Aorta (tissue), 5 donors: ENCODE data around the gene VPS13C. TPM values are rescaled to one million over a fixed set of nuclear protein-coding genes. Genes with fewer than 3 reads are reported as not detected.

Experiments
- ATAC-seq: fragments of 200-7000 bp; cut with Tn5 transposase; one replicate; pipeline ENCODE4 v1.9.1; 2022; ENCODE audit warnings: moderate library complexity; ENCODE audit not compliant: low FRiP score
- DNase-seq, 2 donors: peaks; one replicate each; pipeline ENCODE4 v3.0.0-alpha.2; 2020
- H3K27ac ChIP-seq, 2 donors: one replicate each; pipeline ENCODE4 v1.5.1; 2013; ENCODE audit warnings: low read length in 2 of 2, mild to moderate bottlenecking in 2 of 2, moderate library complexity in 2 of 2, control low read depth in 1 of 2, inconsistent platforms in 1 of 2, low read depth in 1 of 2
- H3K27me3 ChIP-seq, 2 donors: one replicate each; pipeline ENCODE4 v1.6.1; 2013; ENCODE audit warnings: control low read depth in 1 of 2, low read length in 1 of 2, mild to moderate bottlenecking in 1 of 2, moderate library complexity in 1 of 2; ENCODE audit not compliant: insufficient read depth in 2 of 2, control insufficient read depth in 1 of 2
- H3K36me3 ChIP-seq, 2 donors: one replicate each; pipeline ENCODE4 v1.6.1; 2013; ENCODE audit warnings: control low read depth in 1 of 2, low read length in 1 of 2, mild to moderate bottlenecking in 1 of 2; ENCODE audit not compliant: insufficient read depth in 2 of 2, control insufficient read depth in 1 of 2
- H3K4me1 ChIP-seq, 2 donors: one replicate each; pipeline ENCODE4 v1.6.1; 2013; ENCODE audit warnings: low read length in 2 of 2, control low read depth in 1 of 2, mild to moderate bottlenecking in 1 of 2, moderate library complexity in 1 of 2; ENCODE audit not compliant: insufficient read depth in 2 of 2, control insufficient read depth in 1 of 2
- H3K4me3 ChIP-seq, 2 donors: one replicate each; pipeline ENCODE4 v1.5.1; 2013; ENCODE audit warnings: low read length in 2 of 2, control low read depth in 1 of 2, mild to moderate bottlenecking in 1 of 2
- H3K9me3 ChIP-seq: one replicate; pipeline ENCODE4 v1.6.1; 2013; ENCODE audit warnings: mild to moderate bottlenecking, low read length; ENCODE audit not compliant: control insufficient read depth
- WGBS, 2 donors: extraction: QIAGEN DNeasy Blood & Tissue Kit; methylation state at CpG; one replicate each; pipeline ENCODE4 v1.1.7; 2013; 5-methylcytosine and 5-hydroxymethylcytosine counted together
- intact Hi-C, 2 donors: fragments of 100-400 bp; cut with DNase I; formaldehyde crosslinking; loops; one replicate each; pipeline versions ENCODE4 v1.14.2 to v1.15.0; 2022
- polyA plus RNA-seq, 2 donors: library from polyadenylated mRNA; stranded (reverse); fragments of 200-250 nt; gene quantifications; one replicate each; pipeline ENCODE4 v1.2.3, GENCODE V29; 2013
- total RNA-seq, 2 donors: library from RNA; stranded (reverse); fragmentation: NEBNext Ultra II Directional; extraction: Animal tissue kit (Norgen Biotek cat#: 25700); gene quantifications; one replicate each; pipeline ENCODE4 v1.2.1, GENCODE V29; 2021
- donor health status: healthy with polysubstance abuse.
- donor health status: Bipolar disorder and iron deficiency.
- donor health status: DM: no; HTN: no; CAD: no.
- donor health status: DM: no; HTN: no; CAD: no.
- donor health status: DM: yes; HTN: yes; CAD: no.

The VPS13C gene
- total and polyA plus RNA-seq, 4 donors = 3.1 to 123 (median 60.6) TPM

GRCh38 chr15:61856295-61856694 lies 204.0 kb downstream of the VPS13C start:
- Histone ChIP-seq H3K9me3 (no peaks in the 10 kb centered on the region), H3K4me3 (no peak overlapping the region), H3K27ac (no peak overlapping the region), H3K27me3 (no peaks in the 10 kb centered on the region), H3K36me3 (peaks cover 0 to 2% of the 10 kb centered on the region in 2 donors), H3K4me1 (no peaks in the 10 kb centered on the region)
- 79 to 88% methylated on average over 1 of the region's 1 CpG for WGBS, 2 donors
- intact Hi-C loops = no loop called here
- no peak for ATAC-seq
- no peak for DNase-seq

GRCh38 chr15:61853195-61853594 lies 207.1 kb downstream of the VPS13C start:
- H3K4me1 ChIP-seq = no peaks in the 10 kb centered on the region
- H3K27me3 ChIP-seq = no peaks in the 10 kb centered on the region
- no peak for ATAC-seq
- no peak overlapping the region for H3K27ac ChIP-seq
- DNase-seq = no peak
- no peak overlapping the region for H3K4me3 ChIP-seq
- H3K36me3 ChIP-seq = peaks cover 0 to 2% of the 10 kb centered on the region in 2 donors
- intact Hi-C loops = no loop called here
- no peaks in the 10 kb centered on the region for H3K9me3 ChIP-seq
- 86 to 94% methylated on average over 1 of the region's 1 CpG for WGBS, 2 donors

GRCh38 chr15:61851955-61852354 lies 208.3 kb downstream of the VPS13C start:
- H3K27ac ChIP-seq = no peak overlapping the region
- DNase-seq (no peak), ATAC-seq (no peak)
- H3K4me1 ChIP-seq = no peaks in the 10 kb centered on the region
- H3K27me3 ChIP-seq = no peaks in the 10 kb centered on the region
- intact Hi-C loops = no loop called here
- 87 to 91% methylated on average over 4 of the region's 4 CpGs for WGBS, 2 donors
- H3K36me3 ChIP-seq = no peaks in the 10 kb centered on the region
- no peaks in the 10 kb centered on the region for H3K9me3 ChIP-seq
- H3K4me3 ChIP-seq = no peak overlapping the region

- no peak overlapping the region for H3K4me3 ChIP-seq
- intact Hi-C loops = no loop called here
- WGBS, 2 donors = 98 to 100% methylated on average over 1 of the region's 1 CpG
- no peaks in the 10 kb centered on the region for H3K4me1 ChIP-seq
- H3K9me3 ChIP-seq = no peaks in the 10 kb centered on the region
- DNase-seq (no peak), ATAC-seq (no peak)
- no peak overlapping the region for H3K27ac ChIP-seq
- H3K27me3 ChIP-seq = no peaks in the 10 kb centered on the region
- H3K36me3 ChIP-seq = no peaks in the 10 kb centered on the region
These were observed 210.8 kb downstream of the VPS13C start for GRCh38 chr15:61849447-61849846.

GRCh38 chr15:61841466-61841865 lies 218.8 kb downstream of the VPS13C start:
- Histone ChIP-seq H3K27me3 (no peaks in the 10 kb centered on the region), H3K9me3 (peaks cover 2% of the 10 kb centered on the region), H3K36me3 (no peaks in the 10 kb centered on the region), H3K4me3 (no peak overlapping the region), H3K27ac (no peak overlapping the region), H3K4me1 (no peaks in the 10 kb centered on the region)
- WGBS, 2 donors = 89 to 90% methylated on average over 9 of the region's 9 CpGs
- intact Hi-C loops = no loop called here
- DNase-seq = no peak
- no peak for ATAC-seq

GRCh38 chr15:61840090-61840489 lies 220.2 kb downstream of the VPS13C start:
- WGBS, 2 donors = 78 to 79% methylated on average over 12 of the region's 12 CpGs
- intact Hi-C loops = no loop called here
- ATAC-seq = no peak

GRCh38 chr15:61839546-61839945 lies 220.7 kb downstream of the VPS13C start:
- peaks cover 2% of the 10 kb centered on the region for H3K9me3 ChIP-seq
- no peaks in the 10 kb centered on the region for H3K27me3 ChIP-seq
- no peaks in the 10 kb centered on the region for H3K4me1 ChIP-seq
- no peak overlapping the region for H3K27ac ChIP-seq
- no peaks in the 10 kb centered on the region for H3K36me3 ChIP-seq
- DNase-seq (no peak), ATAC-seq (no peak)
- WGBS, 2 donors = 41 to 65% methylated on average over 8 of the region's 8 CpGs
- intact Hi-C loops = loop anchor here (10.0 kb wide), 2 partner anchors 1325 to 1335 kb away; no protein-coding TSS in a partner anchor
- no peak overlapping the region for H3K4me3 ChIP-seq

More at GRCh38 chr15:61840090-61840489, 220.2 kb downstream of the VPS13C start:
- Histone ChIP-seq H3K4me3 (no peak overlapping the region), H3K27ac (no peak overlapping the region), H3K9me3 (peaks cover 2% of the 10 kb centered on the region), H3K27me3 (no peaks in the 10 kb centered on the region), H3K4me1 (no peaks in the 10 kb centered on the region), H3K36me3 (no peaks in the 10 kb centered on the region)
- DNase-seq = no peak

GRCh38 chr15:61835496-61836106 lies 224.6 kb downstream of the VPS13C start:
- ATAC-seq (peak; percentile 84), DNase-seq (peak in 1 of 2 donors; percentile 67)
- intact Hi-C loops = loop anchor here (10.0 kb wide), 2 partner anchors 1321 to 1331 kb away; no protein-coding TSS in a partner anchor
- no peaks in the 10 kb centered on the region for H3K9me3 ChIP-seq
- no peak overlapping the region for H3K27ac ChIP-seq
- 1% methylated on average over 9 of the region's 9 CpGs for WGBS, 2 donors
- H3K4me3 ChIP-seq = no peak overlapping the region
- no peaks in the 10 kb centered on the region for H3K27me3 ChIP-seq
- no peaks in the 10 kb centered on the region for H3K4me1 ChIP-seq
- H3K36me3 ChIP-seq = no peaks in the 10 kb centered on the region

GRCh38 chr15:61835029-61835428 lies 225.2 kb downstream of the VPS13C start:
- no peaks in the 10 kb centered on the region for H3K9me3 ChIP-seq
- no peaks in the 10 kb centered on the region for H3K4me1 ChIP-seq
- H3K4me3 ChIP-seq = no peak overlapping the region
- intact Hi-C loops = loop anchor here (10.0 kb wide), 2 partner anchors 1320 to 1330 kb away; no protein-coding TSS in a partner anchor
- no peaks in the 10 kb centered on the region for H3K36me3 ChIP-seq
- no peaks in the 10 kb centered on the region for H3K27me3 ChIP-seq
- no peak for ATAC-seq
- no peak overlapping the region for H3K27ac ChIP-seq
- no peak for DNase-seq
- 73 to 75% methylated on average over 9 of the region's 9 CpGs for WGBS, 2 donors
